ENCODE measurements around the gene GLA. TPM values are rescaled to one million over a fixed set of nuclear protein-coding genes. Genes with fewer than 3 reads are reported as not detected.

GLA gene
- 33.2 TPM for total RNA-seq

DNA sequence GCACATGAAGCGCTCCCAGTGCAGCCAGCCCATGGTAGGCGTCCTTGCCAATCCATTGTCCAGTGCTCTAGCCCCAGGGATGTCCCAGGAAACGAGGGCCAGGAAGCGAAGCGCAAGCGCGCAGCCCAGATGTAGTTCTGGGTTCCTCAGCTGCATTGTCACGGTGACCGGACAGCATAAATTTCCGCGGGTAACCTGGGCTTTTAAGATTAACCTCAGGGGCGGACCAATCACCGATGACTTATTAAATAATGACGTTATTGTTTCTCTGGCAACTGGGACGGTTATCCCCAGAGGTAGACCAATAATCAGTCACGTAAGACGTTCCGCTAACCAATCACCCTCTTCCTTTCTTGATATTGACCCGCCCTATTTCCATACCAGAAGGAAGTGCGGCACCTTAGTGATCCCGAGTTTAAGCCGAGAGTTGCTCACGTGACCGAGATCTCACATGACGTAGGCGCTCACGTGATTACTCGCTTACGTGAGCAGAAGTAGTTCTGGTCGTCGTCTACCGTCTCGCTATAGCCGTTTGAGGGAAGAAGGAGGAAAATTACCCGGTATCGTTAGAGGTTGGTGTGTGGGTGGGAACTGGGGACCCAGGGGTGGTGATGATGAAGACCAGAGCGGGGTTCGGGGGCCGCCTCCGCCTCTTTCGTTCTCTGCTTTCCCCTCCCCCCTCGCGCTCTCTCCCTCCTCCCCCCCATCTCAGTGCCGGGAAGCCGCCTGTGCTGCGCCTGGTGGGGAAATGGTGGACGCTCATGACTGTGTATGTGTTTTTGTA lies at the start of gene GLA, which contains the start of gene HNRNPH2:
GLA (minus strand) TSS at position 178 of the 784 bp plus-strand sequence; CDS start at position 156, 22 bp downstream.
HNRNPH2 (plus strand) TSS at position 475 of the 784 bp plus-strand sequence. CDS start 3,767 bp downstream, outside the sequence.
- Histone ChIP-seq H3K4me1 (ENCODE audit: insufficient read depth, low read length) (peaks cover 35% of the 10 kb centered on the region), H3K27me3 (ENCODE audit: insufficient read depth, low read length) (no peaks in the 10 kb centered on the region), H3K9me3 (ENCODE audit: low read depth, low read length) (no peaks in the 10 kb centered on the region), H3K4me3 (ENCODE audit: low read length) (peak within 1 kb of the TSS; percentile 74)

DNA sequence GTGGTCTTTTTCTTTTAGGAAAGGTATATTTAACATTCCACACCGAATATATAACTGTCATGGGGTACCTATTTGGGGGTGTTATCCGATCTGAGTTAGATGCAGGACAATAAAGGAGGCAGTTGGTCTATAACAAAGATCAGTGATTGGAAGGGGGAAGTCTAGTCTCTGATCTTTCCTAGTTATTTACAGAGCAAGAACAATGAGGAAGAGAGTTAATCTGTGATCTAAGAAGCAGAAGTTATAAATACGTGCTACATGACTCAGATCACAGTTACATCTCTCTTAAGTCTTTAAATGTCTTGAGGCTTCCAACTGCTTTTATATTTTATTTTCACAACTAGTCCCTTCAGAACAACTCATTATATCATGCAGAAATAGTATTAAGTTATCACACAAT lies 44.3 kb upstream of the GLA start:
- no peaks in the 10 kb centered on the region for H3K4me1 ChIP-seq (ENCODE audit: insufficient read depth, low read length)
- no peaks in the 10 kb centered on the region for H3K9me3 ChIP-seq (ENCODE audit: low read depth, low read length)
- H3K27me3 ChIP-seq (ENCODE audit: insufficient read depth, low read length), result no peaks in the 10 kb centered on the region
- H3K4me3 ChIP-seq (ENCODE audit: low read length), result no peak overlapping the region

DNA sequence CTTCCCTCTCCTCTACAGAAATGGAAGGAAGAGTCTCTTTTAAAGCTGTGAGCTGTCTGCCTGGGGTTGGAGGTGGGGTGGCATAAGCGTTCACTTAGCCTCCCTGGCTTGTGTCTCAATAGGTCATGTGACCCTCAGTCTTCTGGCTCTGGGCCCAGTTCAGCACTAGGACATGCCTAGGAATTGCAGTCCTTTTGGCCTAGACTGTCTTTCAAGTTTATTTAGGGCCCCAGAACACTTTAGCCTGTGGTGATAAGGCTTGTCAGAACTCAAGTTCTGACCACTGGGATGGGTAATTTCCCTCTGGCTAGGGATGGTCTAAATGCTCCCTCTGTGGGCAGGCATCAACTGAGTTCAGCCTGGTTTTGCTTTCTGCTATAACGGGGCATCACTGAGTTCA lies 43.2 kb upstream of the GLA start:
- Histone ChIP-seq H3K4me3 (ENCODE audit: low read length) (no peak overlapping the region), H3K4me1 (ENCODE audit: insufficient read depth, low read length) (no peaks in the 10 kb centered on the region), H3K27me3 (ENCODE audit: insufficient read depth, low read length) (no peaks in the 10 kb centered on the region), H3K9me3 (ENCODE audit: low read depth, low read length) (no peaks in the 10 kb centered on the region)

DNA sequence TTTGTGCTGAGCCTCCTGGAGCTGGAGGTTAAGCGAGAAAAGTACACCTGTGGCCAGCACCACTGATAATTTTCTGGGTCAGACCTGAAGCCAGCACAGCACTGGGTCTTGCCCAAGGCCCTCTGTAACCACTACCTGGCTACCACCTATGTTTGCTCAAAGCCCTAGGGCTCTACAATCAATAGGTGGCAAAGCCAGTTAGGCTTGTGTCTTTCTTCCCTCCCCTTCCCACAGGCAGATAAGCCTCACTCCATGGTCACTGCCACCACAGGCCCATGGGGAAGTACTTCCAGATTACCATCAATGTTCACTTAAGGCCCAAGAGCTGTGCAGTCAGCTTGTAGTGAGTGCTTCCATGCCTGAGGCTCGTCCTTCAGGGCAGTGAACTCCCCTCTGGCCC lies 42.4 kb upstream of the GLA start:
- Histone ChIP-seq H3K9me3 (ENCODE audit: low read depth, low read length) (no peaks in the 10 kb centered on the region), H3K4me1 (ENCODE audit: insufficient read depth, low read length) (no peaks in the 10 kb centered on the region), H3K4me3 (ENCODE audit: low read length) (no peak overlapping the region), H3K27me3 (ENCODE audit: insufficient read depth, low read length) (no peaks in the 10 kb centered on the region)

DNA sequence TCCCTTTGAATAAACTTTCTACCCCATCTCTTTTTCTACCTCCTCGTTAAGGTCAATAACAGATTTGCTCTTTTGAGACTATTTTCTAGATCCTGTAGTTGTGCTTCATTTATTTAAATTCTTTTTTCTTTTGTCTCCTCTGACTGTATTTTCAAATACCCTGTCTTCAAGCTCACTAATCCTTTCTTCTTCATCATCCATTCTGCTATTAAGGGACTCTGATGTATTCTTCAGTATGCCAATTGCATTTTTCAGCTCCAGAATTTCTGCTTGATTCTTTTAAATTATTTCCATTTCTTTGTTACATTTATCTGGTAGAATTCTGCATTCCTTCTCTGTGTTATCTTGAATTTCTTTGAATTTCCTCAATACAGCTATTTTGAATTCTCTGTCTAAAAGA lies 41.6 kb upstream of the GLA start:
- H3K27me3 ChIP-seq (ENCODE audit: insufficient read depth, low read length), result no peaks in the 10 kb centered on the region
- no peaks in the 10 kb centered on the region for H3K4me1 ChIP-seq (ENCODE audit: insufficient read depth, low read length)
- H3K9me3 ChIP-seq (ENCODE audit: low read depth, low read length), result no peaks in the 10 kb centered on the region
- H3K4me3 ChIP-seq (ENCODE audit: low read length), result no peak overlapping the region

DNA sequence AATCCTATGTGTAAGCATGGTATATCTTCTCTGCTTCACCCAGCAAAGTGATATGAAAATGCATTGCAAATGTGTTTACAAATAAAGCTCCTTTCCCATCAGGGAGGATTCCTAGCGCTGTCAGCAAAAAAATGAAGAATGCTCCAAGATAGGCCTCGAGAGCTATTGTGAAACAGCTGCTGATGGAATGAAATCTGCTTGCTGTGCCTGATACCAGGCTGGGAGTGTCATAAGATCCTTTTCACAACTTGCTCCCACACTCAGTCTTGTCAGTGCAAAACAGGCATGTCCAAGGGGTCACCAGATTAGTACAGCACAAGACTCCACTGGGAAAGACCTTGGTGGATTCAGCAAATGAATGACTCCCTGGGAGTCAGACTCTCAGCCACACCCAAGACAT lies 34.4 kb upstream of the GLA start:
- Histone ChIP-seq H3K4me1 (ENCODE audit: insufficient read depth, low read length) (no peaks in the 10 kb centered on the region), H3K4me3 (ENCODE audit: low read length) (no peak overlapping the region), H3K9me3 (ENCODE audit: low read depth, low read length) (no peaks in the 10 kb centered on the region), H3K27me3 (ENCODE audit: insufficient read depth, low read length) (no peaks in the 10 kb centered on the region)

DNA sequence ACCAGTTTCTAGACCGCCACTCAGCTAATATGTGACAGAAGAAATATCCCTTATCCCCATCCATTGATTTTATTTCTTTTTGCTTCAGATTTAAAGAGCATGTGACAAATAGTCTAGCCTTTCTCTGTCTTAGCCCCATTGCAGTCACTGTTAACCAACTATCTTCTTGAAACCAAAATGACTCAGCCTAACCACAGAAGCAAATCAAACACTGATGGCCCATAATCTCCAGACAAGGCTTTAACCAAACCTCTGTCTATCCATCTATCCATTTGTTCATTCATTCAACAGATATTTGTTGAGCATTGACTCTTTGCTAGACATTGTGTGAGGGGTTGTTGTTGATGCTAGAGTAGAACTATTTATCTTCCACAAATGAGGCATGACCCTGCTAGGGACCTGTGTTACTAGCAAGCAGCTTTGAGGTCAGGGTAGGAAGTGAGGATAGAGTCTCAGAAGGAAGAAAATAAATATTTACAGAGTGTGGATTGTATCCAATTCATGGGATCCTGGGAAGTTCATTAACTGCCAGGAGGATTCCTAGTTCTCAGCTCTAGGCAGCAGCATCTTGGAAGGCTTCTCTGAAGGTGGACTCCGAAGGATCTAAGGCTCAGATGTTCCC lies 22.8 kb upstream of the GLA start:
- H3K4me1 ChIP-seq (ENCODE audit: insufficient read depth, low read length), result peaks cover 6% of the 10 kb centered on the region
- H3K4me3 ChIP-seq (ENCODE audit: low read length), result no peak overlapping the region
- no peaks in the 10 kb centered on the region for H3K27me3 ChIP-seq (ENCODE audit: insufficient read depth, low read length)
- no peaks in the 10 kb centered on the region for H3K9me3 ChIP-seq (ENCODE audit: low read depth, low read length)

DNA sequence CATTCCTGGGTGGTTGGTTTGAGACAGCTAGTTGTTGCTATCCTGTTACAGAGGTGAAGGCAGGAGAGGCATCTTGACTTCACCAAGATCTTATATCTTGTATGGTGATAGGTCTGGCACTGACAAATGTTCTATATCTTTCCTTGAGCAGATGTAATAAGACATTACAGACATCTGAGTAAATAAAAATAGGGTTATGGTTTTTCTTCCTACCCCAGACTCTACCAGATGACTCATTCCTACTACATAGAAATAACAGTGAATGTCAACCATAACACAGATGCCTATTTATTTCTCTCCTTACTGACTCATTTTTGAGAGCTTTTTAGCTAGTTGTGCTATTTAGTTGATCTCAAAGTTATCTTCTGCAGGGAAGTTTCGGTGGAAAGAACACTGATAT lies 22.2 kb upstream of the GLA start:
- peaks cover 6% of the 10 kb centered on the region for H3K4me1 ChIP-seq (ENCODE audit: insufficient read depth, low read length)
- no peaks in the 10 kb centered on the region for H3K9me3 ChIP-seq (ENCODE audit: low read depth, low read length)
- H3K4me3 ChIP-seq (ENCODE audit: low read length), result no peak overlapping the region
- no peaks in the 10 kb centered on the region for H3K27me3 ChIP-seq (ENCODE audit: insufficient read depth, low read length)

DNA sequence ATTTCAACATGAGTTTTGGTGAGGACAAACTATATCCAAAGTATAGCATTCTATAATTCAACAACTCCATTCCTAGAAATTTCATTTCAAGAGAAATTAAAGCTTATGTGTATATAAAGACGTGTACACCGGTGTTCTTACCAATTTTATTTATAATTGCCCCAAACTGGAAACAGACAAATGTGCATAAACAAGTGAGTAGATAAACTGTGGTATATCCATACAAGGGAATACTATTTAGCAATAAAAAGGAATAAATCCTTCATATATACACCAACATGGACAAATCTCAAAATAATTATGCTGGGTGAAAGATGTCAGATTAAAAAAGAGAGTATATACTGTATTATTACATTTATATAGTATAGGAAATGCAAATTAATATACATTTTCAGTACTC lies 20.2 kb upstream of the GLA start:
- Histone ChIP-seq H3K27me3 (ENCODE audit: insufficient read depth, low read length) (no peaks in the 10 kb centered on the region), H3K4me1 (ENCODE audit: insufficient read depth, low read length) (peaks cover 6% of the 10 kb centered on the region), H3K4me3 (ENCODE audit: low read length) (no peak overlapping the region), H3K9me3 (ENCODE audit: low read depth, low read length) (no peaks in the 10 kb centered on the region)

DNA sequence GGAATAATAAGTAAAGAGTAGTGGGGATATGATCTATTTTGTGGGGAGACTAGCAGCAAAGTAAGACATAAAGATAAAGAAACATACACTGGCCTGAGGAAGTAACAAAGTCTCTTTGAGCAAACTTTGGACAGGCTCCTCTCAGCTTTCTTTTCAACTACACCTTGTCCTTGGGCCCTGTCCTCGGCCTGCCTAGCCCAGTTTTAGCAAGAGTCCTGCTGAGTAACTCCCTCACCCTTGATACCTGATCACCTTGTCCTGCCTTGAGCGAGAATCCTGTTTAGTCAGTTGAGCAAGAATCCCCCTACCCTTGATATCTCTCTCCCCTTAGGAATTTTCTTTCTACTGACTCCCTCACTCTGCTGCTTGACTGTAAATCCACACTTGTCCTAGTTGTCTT lies 11.8 kb upstream of the GLA start:
- Histone ChIP-seq H3K9me3 (ENCODE audit: low read depth, low read length) (no peaks in the 10 kb centered on the region), H3K27me3 (ENCODE audit: insufficient read depth, low read length) (no peaks in the 10 kb centered on the region), H3K4me1 (ENCODE audit: insufficient read depth, low read length) (peaks cover 23% of the 10 kb centered on the region), H3K4me3 (ENCODE audit: low read length) (no peak overlapping the region)

DNA sequence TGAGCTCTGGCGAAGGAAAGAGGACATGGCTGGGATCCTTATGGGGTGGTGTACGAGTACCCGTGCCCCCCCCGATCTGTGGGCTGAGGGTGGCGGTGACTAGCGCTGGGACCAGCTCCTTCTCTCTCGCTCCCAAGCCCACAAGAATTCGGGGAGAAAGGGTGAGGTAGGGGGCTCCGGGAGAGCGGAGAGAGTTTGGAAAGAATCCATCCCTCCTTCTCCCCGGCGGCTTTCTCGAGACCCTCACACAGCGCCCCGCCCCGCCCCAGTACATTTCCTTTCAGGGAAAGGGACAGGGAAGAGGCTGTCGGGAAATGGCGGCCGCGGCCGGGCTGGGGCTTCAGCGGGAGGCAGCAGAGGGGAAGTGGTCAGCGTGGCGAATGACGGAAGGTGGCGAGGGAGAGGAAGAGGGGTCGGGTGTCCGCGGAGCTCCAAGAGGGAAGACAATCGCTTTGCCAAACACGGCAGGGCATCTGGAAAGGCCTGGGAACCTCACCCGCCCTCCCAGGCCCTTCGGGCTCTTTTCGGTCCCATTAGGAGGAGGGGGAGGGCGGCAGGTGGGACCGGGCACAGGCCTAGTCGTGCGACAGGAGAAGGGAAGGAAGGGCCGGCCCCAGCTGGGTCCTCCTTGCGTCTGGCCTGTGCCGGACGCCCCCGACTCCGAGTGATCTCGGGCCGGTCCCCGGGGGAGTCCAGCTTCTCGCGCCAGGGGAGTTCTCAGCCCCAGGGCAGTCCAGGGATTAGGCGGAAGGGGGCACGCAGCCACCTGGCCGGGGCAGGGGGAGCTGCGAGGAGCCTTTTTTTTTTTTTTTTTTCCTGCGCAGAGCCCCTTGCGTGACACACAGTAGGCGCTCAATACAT lies 10.5 kb upstream of the GLA start:
- H3K4me3 ChIP-seq (ENCODE audit: low read length), result peak overlapping the region; percentile 55
- H3K27me3 ChIP-seq (ENCODE audit: insufficient read depth, low read length), result no peaks in the 10 kb centered on the region
- H3K9me3 ChIP-seq (ENCODE audit: low read depth, low read length), result no peaks in the 10 kb centered on the region
- peaks cover 23% of the 10 kb centered on the region for H3K4me1 ChIP-seq (ENCODE audit: insufficient read depth, low read length)

DNA sequence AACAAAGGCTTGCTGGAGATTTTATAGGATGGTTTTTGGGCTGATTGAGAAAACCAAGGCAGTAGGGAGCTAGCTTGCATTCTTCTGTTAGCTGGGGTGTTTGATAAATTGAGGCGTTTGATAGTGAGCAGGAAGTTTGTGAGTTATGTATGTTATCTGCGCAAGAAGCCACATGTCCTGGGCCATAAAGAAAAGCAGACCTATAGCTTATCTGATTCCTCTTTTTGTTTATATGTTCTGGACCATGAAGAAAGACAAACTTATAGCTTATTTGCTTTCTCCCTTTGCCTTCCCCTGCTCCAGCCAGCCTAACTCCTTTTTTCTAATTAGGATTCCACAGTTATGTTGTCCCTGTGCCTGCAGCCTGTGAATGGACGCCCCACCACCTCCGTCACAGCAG lies 9.5 kb upstream of the GLA start:
- Histone ChIP-seq H3K27me3 (ENCODE audit: insufficient read depth, low read length) (no peaks in the 10 kb centered on the region), H3K9me3 (ENCODE audit: low read depth, low read length) (no peaks in the 10 kb centered on the region), H3K4me1 (ENCODE audit: insufficient read depth, low read length) (peaks cover 27% of the 10 kb centered on the region), H3K4me3 (ENCODE audit: low read length) (no peak overlapping the region)

DNA sequence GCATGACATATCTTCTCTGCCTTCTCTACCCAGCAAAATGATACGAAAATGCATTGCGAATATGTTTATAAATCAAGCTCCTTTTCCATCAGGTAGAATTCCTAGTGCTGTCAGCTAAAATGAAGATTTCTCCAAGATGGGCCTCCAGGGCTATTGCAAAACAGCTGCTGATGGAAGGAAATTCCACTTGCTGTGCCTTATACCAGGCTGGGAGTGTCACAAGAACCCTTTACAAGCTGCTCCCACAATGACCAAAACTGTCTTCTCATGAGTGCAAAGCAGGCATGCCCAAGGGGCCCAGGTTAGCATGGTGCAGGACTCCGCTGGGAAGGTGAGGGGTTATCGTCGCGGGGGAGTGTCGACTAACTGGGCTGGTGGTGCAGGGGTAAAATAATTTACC lies 9.0 kb upstream of the GLA start:
- H3K4me1 ChIP-seq (ENCODE audit: insufficient read depth, low read length), result peaks cover 32% of the 10 kb centered on the region
- no peak overlapping the region for H3K4me3 ChIP-seq (ENCODE audit: low read length)
- H3K9me3 ChIP-seq (ENCODE audit: low read depth, low read length), result no peaks in the 10 kb centered on the region
- H3K27me3 ChIP-seq (ENCODE audit: insufficient read depth, low read length), result no peaks in the 10 kb centered on the region

DNA sequence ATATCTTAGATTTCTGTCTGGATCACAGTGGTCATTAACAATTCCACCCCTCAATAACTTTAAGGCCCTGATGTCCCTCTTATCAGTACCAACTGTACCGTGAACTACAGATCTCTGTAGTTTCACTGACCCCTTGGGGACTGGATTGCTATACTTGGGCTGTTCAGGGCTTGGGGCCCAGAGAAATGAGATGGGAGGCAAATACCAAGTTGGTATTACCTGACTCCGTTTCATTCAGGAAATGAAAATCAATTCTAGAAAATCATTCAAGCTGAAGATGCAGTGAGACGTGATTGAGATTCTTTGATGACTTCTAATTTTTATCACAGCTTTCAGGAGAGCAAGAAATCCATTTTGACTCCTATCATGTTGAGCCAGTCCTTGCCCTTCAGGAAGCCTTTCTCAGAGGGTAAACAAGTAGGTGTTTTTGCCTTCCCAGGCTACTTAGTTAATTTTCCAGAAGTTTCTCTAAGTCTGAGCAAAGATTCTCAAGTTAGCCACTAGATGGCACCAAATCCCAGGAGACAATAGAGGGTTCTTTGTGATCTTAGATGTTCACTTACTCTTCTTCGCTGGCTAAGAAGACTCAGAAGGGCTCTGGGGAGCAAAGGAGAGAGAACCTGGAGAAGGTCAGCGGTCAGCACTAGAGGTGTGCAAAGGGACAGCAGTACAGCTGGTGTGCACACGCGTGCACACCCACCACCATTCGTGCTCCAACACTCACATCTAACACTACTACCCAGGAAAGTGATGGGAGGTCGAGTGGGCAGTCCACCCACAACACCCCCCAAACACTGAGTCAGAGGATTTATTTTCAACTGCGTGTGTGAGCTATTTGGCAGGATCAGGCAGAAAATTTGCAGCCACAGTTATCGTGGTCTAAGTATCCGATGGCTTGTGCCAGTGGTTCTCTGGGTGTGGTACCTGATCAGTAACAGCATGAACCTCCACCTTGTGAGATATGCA lies 7.7 kb upstream of the GLA start:
- H3K4me3 ChIP-seq (ENCODE audit: low read length), result no peak overlapping the region

More for the DNA sequence above, 7.7 kb upstream of the GLA start:
- Histone ChIP-seq H3K27me3 (ENCODE audit: insufficient read depth, low read length) (no peaks in the 10 kb centered on the region), H3K9me3 (ENCODE audit: low read depth, low read length) (no peaks in the 10 kb centered on the region), H3K4me1 (ENCODE audit: insufficient read depth, low read length) (peaks cover 38% of the 10 kb centered on the region)

Measured in mononuclear cell (primary cell).